Sigmoid colon (tissue), 4 donors: ENCODE data around the gene CDH23.

Source experiments
- EP300 ChIP-seq, 4 donors: sonication (generic); formaldehyde crosslinking; IDR thresholded peaks; one replicate each; pipeline ENCODE4 v1.6.1; 2017; ENCODE audit warnings: antibody characterized with exemption in 4 of 4
- POLR2A ChIP-seq, 2 donors: fragments of 450-650 bp; IDR thresholded peaks; one replicate each; pipeline ENCODE4 v1.6.1; 2016; ENCODE audit warnings: antibody characterized with exemption in 2 of 2, mild to moderate bottlenecking in 2 of 2, moderate library complexity in 2 of 2
- TF ChIP-seq, protein P1 (sequence below), 4 experiments: fragments of 450-650 bp in 3 of 4; fragments of 200-600 bp in 1 of 4; IDR thresholded peaks; one replicate each; pipeline ENCODE4 v1.5.1; 2016 to 2019; ENCODE audit warnings: antibody characterized with exemption in 4 of 4, mild to moderate bottlenecking in 3 of 4, moderate library complexity in 2 of 4

DNA sequence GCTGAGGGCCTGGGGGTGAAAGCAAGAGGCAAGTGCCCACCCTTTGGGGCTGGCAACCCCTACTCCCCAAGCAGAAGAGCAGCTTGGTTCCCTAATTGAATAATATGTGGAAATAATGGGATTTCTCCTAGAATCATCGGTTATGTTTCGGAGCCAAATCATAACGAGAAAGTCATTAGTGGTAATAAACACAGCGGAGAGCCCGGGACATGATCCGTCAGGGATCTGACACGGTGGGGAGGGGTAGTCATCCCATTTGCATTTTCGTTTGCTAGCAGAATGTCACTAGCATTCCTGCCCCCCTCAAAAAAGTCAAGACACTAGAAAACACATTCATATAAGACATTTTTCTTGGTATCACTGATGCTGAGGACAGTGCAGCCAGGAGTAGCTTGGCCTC is 140.4 kb downstream of the CDH23 start:
- no peak for TF ChIP-seq POLR2A (IDR thresholded peaks at IDR 0.05)
- TF ChIP-seq, protein P1, sequence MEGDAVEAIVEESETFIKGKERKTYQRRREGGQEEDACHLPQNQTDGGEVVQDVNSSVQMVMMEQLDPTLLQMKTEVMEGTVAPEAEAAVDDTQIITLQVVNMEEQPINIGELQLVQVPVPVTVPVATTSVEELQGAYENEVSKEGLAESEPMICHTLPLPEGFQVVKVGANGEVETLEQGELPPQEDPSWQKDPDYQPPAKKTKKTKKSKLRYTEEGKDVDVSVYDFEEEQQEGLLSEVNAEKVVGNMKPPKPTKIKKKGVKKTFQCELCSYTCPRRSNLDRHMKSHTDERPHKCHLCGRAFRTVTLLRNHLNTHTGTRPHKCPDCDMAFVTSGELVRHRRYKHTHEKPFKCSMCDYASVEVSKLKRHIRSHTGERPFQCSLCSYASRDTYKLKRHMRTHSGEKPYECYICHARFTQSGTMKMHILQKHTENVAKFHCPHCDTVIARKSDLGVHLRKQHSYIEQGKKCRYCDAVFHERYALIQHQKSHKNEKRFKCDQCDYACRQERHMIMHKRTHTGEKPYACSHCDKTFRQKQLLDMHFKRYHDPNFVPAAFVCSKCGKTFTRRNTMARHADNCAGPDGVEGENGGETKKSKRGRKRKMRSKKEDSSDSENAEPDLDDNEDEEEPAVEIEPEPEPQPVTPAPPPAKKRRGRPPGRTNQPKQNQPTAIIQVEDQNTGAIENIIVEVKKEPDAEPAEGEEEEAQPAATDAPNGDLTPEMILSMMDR (IDR thresholded peaks at IDR 0.05), result no peak
- no peak for TF ChIP-seq EP300 (IDR thresholded peaks at IDR 0.05)
